NCI-H460 (cell line): Measurements from ENCODE around the gene OR5AK2. TPM values are rescaled to one million over a fixed set of nuclear protein-coding genes. Genes with fewer than 3 reads are reported as not detected.
"Not testable (repeated sequence)": the region's sequence is repeated elsewhere in the genome, so short reads cannot be mapped to it uniquely, and the experiment has no call there.

ENCODE experiments used
- DNase-seq: peaks from one replicate; pipeline ENCODE4 v3.0.0-alpha.2; 2016; ENCODE audit warnings: low read depth; ENCODE audit errors: extremely low read depth
- polyA plus RNA-seq: library from polyadenylated mRNA; depleted of rRNA; stranded (reverse); fragments of >200 nt; gene quantifications from 2 replicates; pipeline ENCODE4 v1.2.3, GENCODE V29; 2014; cell fraction: nucleus; rRNA removed
- total RNA-seq: library from RNA; depleted of rRNA; stranded (reverse); fragments of >200 nt; shearing (Covaris generic); gene quantifications from 2 replicates; pipeline ENCODE4 v1.2.3, GENCODE V29; 2014; rRNA removed

OR5AK2 gene, protein sequence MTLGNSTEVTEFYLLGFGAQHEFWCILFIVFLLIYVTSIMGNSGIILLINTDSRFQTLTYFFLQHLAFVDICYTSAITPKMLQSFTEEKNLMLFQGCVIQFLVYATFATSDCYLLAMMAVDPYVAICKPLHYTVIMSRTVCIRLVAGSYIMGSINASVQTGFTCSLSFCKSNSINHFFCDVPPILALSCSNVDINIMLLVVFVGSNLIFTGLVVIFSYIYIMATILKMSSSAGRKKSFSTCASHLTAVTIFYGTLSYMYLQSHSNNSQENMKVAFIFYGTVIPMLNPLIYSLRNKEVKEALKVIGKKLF
- not detected in 2 replicates for total RNA-seq
- polyA plus RNA-seq, result not detected in 2 replicates

DNA sequence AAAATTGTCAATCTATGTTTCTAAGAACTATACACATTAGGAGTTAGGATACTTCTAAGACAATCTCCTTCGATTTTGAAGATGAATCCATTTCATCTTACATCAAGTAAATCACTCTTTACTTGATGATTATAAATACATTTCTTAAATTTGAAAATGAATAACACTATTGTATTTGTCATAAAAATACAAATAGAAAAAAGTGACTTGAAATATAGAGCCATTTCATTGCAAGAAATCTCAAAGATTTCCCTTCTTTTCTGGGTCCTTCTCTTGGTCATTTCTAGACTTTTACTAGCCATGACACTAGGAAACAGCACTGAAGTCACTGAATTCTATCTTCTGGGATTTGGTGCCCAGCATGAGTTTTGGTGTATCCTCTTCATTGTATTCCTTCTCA, at the start of gene OR5AK2:
OR5AK2 (plus strand) TSS at position 301 of the 400 bp plus-strand sequence; CDS start at position 301, 0 bp downstream.
- no peak for DNase-seq

GRCh38 chr11:56945526-56945925, 43.2 kb upstream of the OR5AK2 start:
- DNase-seq, result not testable (repeated sequence)

DNA sequence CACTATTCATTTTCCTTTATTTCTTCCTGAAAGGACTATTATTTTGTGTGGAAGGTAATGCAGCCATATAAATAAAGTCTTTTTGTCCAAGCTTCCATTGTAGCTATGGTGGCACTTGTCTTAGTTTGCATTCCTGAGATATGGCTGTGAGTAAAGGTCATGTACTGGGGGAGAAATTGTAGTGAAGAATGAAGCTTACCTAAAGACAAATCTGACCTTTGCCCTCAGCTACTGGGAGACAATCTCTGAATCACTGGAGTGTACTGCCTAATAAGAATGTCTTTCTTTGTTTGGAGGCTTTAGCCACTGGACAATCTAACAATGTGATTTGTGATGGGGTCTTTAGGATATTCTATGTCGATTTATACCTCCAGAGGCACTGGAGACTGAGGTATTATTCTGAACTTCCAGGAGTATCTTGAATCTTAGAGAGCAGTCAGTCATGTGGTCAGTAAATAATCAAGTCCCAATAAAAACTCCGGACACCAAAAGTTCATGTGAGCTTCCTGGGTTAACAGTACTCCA, 39.7 kb upstream of the OR5AK2 start:
- no peak for DNase-seq

- no peak for DNase-seq
These were observed 38.2 kb upstream of the OR5AK2 start for GRCh38 chr11:56950510-56950909.

DNA sequence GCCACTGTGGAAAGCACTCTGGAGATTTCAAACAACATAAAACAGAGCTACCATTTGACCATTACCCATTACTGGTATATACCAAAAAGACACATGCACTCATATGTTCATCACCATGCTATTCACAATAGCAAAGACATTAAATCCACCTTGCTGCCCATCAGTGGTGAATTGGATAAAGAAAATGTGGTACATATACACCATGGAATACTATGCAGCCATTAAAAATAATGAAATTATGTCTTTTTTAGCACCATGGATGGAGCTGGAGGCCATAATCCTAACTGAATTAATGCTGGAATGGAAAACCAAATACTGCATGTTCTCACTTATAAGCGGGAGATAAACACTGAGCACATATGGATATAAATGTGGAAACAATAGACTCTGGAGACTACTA, 34.8 kb upstream of the OR5AK2 start:
- DNase-seq, result not testable (repeated sequence)

DNA sequence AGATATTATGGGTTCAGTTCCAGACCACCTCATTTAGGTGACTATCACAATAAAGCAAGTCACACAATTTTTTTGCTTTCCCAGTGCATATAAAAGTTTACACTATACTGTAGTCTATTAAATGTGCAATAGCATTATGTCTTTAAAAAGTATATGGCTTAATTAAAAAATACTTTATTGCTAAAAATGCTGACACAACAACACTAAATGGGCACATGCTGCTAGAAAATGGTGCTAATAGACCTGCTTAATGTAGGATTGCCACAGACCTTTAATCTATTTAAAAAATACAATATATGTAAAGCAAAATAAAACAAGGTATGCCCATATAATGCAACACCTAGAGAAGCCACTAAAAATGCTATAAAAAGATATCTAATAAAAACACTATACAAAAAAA, 27.1 kb upstream of the OR5AK2 start:
- DNase-seq, result no peak

DNA sequence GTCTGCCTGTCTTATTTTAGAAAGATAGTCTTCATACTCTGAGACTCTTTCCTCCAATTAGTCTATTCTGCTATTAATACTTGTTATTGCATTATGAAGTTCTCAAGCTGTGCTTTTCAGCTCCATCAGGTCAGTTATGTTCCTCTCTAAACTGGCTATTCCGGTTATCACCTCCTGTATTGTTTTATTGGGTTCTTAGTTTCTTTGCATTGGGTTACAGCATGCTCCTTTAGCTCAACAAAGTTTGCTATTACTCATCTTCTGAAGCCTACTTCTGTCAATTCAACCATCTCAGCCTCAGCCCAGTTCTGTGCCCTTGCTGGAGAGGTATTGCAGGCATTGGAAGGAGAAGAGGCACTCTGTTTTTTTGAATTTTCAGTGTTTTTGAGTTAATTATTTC, 21.0 kb upstream of the OR5AK2 start:
- no peak for DNase-seq

DNA sequence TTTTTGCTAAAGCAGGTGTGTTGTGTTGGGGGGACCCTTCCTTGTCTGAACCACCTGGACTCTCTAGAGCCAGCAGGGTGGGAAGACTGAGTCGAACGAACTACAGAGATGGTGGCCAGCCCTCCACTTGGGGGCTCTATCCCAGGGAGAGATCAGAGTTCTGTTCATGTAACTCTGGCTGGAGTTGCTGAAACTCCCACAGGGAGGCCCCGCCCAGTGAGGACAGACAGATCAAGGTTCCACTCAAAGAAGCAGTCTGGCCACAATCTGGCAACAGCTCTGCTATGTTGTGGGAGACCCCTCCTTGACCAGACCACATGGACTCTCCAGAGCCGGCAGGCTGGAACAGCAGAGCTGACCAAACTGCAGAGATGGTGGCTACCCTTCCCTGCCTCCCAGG, 20.2 kb upstream of the OR5AK2 start:
- no peak for DNase-seq

DNA sequence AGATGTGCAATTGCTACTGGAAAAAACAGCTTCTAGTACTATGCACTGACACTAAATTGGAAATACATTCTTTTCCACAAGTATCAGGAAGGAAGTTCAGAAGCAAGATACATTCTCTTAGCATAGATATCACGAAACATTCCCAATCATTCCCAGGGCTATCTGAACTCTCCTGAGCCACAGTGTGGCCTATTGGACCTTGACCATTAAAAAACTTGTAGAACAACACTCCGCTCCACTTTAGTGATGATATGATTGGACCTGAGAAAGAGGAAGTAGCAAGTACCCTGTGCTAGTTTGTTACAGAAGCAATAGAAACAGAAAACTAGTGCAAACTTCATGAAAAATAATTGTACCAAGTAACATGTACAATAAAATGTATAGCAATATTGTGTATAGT, 11.4 kb upstream of the OR5AK2 start:
- DNase-seq, result no peak

DNA sequence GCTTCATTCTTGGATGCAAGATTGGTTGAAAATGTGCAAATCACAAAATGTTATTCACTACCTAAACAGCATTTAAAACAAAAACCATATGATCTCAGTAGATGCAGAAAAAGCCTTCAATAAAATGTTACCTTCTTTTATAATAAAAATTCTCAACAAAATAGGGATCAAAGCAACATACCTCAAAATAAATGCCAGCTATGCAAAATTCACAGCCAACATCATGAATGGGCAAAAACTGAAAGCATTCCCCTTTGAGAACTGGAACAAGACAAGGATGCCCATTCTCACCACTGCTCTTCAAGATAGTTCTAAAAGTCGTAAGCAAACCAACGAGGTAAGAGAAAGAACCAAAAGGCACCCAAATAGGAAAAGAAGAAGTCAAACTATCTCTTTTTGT, 2.0 kb downstream of the OR5AK2 start:
- DNase-seq, result no peak

DNA sequence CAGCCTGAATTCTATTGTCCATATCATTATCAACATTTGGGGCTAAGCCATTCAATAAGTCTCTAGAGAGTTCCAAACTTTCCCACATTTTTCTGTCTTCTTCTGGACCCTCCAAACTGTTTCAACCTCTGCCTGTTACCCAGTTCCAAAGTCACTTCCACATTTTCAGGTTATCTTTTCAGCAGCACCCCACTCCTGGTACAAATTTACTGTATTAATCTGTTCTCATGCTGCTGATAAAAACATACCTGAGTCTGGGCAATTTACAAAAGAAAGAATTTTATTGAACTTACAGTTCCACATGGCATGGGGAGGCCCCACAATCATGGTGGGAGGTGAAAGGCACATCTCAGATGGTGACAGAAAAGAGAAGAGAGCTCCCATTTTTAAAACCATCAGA, 5.8 kb downstream of the OR5AK2 start:
- no peak for DNase-seq

DNA sequence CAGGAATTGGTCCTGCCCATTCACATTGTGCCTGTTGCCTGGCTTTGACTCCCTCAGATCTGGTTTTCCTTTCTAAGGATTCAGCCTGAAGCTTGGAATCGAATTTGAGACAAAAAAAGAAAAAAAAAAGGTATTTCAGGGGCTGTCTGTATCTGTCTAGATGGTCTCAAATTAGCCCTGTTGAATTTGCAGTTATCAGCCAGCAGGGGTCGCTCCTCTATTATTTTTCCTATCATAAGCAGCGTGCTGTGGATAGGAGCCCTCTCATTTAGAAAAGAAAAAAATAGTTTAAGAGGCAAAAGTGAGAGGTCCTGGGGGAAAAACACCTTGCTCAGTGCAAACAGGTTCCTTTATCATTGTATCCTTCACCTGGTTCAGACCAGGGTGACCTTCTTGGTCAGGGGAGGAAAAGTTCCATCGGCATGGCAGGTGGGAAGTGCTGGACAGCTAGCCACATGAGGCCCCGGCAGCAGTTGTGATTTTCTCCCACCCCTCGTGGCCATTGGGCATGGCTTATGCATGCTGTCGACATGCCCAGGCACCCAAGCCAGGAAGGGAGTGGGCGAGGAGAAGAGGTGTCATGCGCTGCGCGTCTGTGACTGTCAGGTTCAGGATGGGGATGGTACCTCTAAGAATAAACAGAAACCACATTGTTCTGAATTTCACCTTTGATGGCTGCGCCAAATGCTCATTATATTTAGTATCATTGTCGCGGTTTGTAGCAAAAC, 13.1 kb downstream of the OR5AK2 start:
- DNase-seq, result no peak

DNA sequence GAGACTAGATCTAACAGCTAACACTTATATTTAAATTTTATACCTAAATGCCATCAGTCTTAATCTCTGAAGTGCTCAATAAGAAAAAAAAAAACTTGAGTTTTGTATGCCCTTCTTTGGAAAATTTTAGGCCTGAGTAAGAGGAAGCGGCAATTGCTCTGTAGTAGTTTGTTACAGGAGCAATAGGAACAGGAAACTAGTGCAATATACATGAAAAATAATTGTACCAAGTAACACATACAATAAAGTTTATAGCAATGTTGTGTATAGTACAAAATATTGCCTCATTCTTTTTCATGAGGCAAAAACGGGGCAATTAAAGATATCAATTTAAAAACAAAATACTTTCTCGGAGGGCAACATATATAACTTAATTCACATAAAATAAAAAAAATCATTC, 19.7 kb downstream of the OR5AK2 start:
- no peak for DNase-seq

DNA sequence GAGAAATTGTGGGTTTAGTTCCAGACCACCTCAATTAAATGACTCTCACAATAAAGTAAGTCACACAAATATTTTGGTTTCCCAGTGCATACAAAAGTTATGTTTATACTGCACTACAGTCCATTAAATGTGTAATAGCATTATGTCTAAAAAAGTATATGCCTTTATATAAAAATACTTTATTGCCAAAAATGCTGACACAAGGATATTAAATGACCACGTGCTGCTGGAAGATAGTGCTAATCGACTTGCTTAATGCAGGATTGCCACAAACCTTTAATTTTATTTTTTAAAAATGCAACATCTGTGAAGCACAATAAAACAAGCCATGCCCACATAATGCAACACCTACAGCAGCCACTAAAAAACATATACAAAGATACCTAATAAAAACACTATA, 27.0 kb downstream of the OR5AK2 start:
- DNase-seq, result no peak

- DNase-seq, result no peak
These were observed 42.8 kb downstream of the OR5AK2 start for GRCh38 chr11:57031556-57031955.

Other genes starting within 250 kb of the OR5AK2 start
- not detected in 2 replicates for gene OR9G4, start 240.2 kb upstream of the OR5AK2 start, total RNA-seq
- gene LRRC55, start 193.0 kb downstream of the OR5AK2 start, total RNA-seq, result not detected in 2 replicates
- gene APLNR, start 248.3 kb downstream of the OR5AK2 start, total RNA-seq, result not detected in 2 replicates